GM12878 (cell line): ENCODE data around the gene HASPIN. TPM values are rescaled to one million over a fixed set of nuclear protein-coding genes. Genes with fewer than 3 reads are reported as not detected.

Experiments
- ATF7 ChIP-seq: fragments of 450-650 bp; IDR thresholded peaks from 2 replicates; pipeline ENCODE4 v1.6.1; 2016; ENCODE audit warnings: low read depth, mild to moderate bottlenecking
- BACH1 ChIP-seq: fragments of 450-650 bp; IDR thresholded peaks from 2 replicates; pipeline ENCODE4 v1.6.1; 2017; ENCODE audit warnings: mild to moderate bottlenecking, borderline replicate concordance
- BRCA1 ChIP-seq: IDR thresholded peaks from 2 replicates; pipeline ENCODE4 v1.6.1; 2011; ENCODE audit warnings: low read depth, low read length, improper control_type of control experiment
- CHD1 ChIP-seq: IDR thresholded peaks from 2 replicates; pipeline ENCODE4 v1.6.1; 2012; ENCODE audit warnings: low read depth, low read length, improper control_type of control experiment
- CUX1 ChIP-seq: IDR thresholded peaks from 2 replicates; pipeline ENCODE4 v1.6.1; 2012; ENCODE audit warnings: improper control_type of control experiment, low read depth, low read length; ENCODE audit not compliant: insufficient replicate concordance
- EZH2 ChIP-seq: IDR thresholded peaks from 2 replicates; pipeline ENCODE4 v1.6.1; 2012; ENCODE audit warnings: low read depth, mild to moderate bottlenecking, control low read depth, inconsistent platforms, low read length, borderline replicate concordance; ENCODE audit not compliant: control insufficient read depth
- GATAD2B ChIP-seq: fragments of 450-650 bp; conservative IDR thresholded peaks from 2 replicates; pipeline ENCODE4 v1.6.1; 2017; ENCODE audit warnings: low read depth, mild to moderate bottlenecking, moderate library complexity
- MTA3 ChIP-seq: IDR thresholded peaks from 2 replicates; pipeline ENCODE4 v1.6.1; 2012; ENCODE audit warnings: low read length, inconsistent platforms, borderline replicate concordance
- NFXL1 ChIP-seq: fragments of 450-650 bp; IDR thresholded peaks from 2 replicates; pipeline ENCODE4 v1.6.1; 2017; ENCODE audit warnings: antibody characterized with exemption, mild to moderate bottlenecking, borderline replicate concordance
- RELA ChIP-seq: fragments of 450-650 bp; IDR thresholded peaks from 2 replicates; pipeline ENCODE4 v1.8.0; 2014; ENCODE audit warnings: borderline replicate concordance; ENCODE audit not compliant: partially characterized antibody
- SIN3A ChIP-seq: IDR thresholded peaks from 2 replicates; pipeline ENCODE4 v1.6.1; 2012; ENCODE audit warnings: low read depth, low read length, improper control_type of control experiment
- SRF ChIP-seq, 2 experiments: IDR thresholded peaks; 2 replicates each; pipeline ENCODE4 v1.6.1; 2011; ENCODE audit warnings: low read depth in 2 of 2, low read length in 2 of 2, mild to moderate bottlenecking in 1 of 2, moderate library complexity in 1 of 2
- ZNF217 ChIP-seq: fragments of 450-650 bp; IDR thresholded peaks from 2 replicates; pipeline ENCODE4 v1.6.1; 2017; ENCODE audit warnings: antibody characterized with exemption, mild to moderate bottlenecking
- ZNF24 ChIP-seq: fragments of 450-650 bp; IDR thresholded peaks from 2 replicates; pipeline ENCODE4 v1.6.1; 2017; ENCODE audit warnings: antibody characterized with exemption, mild to moderate bottlenecking
- polyA plus RNA-seq, 11 experiments: library from polyadenylated mRNA; depleted of rRNA in 4 of 11; unstranded in 6 of 11; stranded (reverse) in 5 of 11; fragments of >200 nt; fragmentation: Nextera tagmentation in 4 of 11; fragmentation: Illumina TruSeq in 1 of 11; extraction: Ambion mirVana in 4 of 11; extraction: Trizol in 1 of 11; gene quantifications; 1 replicate in 1 of 11; 2 replicates in 10 of 11; pipeline versions ENCODE4 v1.2.1 to v1.2.3, GENCODE V29; 2011 to 2016; ENCODE audit warnings: inconsistent platforms in 2 of 11, missing spikeins in 2 of 11, low read depth in 1 of 11
- total RNA-seq, 4 experiments: library from RNA; depleted of rRNA in 3 of 4; stranded (reverse); fragments of >200 nt in 3 of 4; fragmentation: Illumina TruSeq in 1 of 4; extraction: Trizol in 1 of 4; gene quantifications; 2 replicates each; pipeline versions ENCODE4 v1.2.1 to v1.2.3, GENCODE V29; 2013 to 2021
- TF ChIP-seq, protein P1 (sequence below): fragments of 450-650 bp; formaldehyde crosslinking; IDR thresholded peaks from 2 replicates; pipeline ENCODE4 v1.4.0; 2020; ENCODE audit warnings: mild to moderate bottlenecking, moderate library complexity
- TF ChIP-seq, protein P2 (sequence below): fragments of 150-350 bp; IDR thresholded peaks from 2 replicates; pipeline ENCODE4 v1.6.1; 2014; ENCODE audit warnings: mild to moderate bottlenecking, low read depth, low read length
- TF ChIP-seq, protein P3 (sequence below): IDR thresholded peaks from 2 replicates; pipeline ENCODE4 v1.6.1; 2011; ENCODE audit warnings: low read depth, low read length, improper control_type of control experiment, borderline replicate concordance
- TF ChIP-seq, protein P4 (sequence below): fragments of 450-650 bp; IDR thresholded peaks from 2 replicates; pipeline ENCODE4 v1.6.1; 2014; ENCODE audit warnings: mild to moderate bottlenecking

The HASPIN gene
- total and polyA plus RNA-seq, 10 of the 15 experiments (the other 5 are each of a cell fraction or from before 2014, with no cell fraction given) = 0.80 to 18.0 (median 10.1) TPM

- TF ChIP-seq, protein P1, sequence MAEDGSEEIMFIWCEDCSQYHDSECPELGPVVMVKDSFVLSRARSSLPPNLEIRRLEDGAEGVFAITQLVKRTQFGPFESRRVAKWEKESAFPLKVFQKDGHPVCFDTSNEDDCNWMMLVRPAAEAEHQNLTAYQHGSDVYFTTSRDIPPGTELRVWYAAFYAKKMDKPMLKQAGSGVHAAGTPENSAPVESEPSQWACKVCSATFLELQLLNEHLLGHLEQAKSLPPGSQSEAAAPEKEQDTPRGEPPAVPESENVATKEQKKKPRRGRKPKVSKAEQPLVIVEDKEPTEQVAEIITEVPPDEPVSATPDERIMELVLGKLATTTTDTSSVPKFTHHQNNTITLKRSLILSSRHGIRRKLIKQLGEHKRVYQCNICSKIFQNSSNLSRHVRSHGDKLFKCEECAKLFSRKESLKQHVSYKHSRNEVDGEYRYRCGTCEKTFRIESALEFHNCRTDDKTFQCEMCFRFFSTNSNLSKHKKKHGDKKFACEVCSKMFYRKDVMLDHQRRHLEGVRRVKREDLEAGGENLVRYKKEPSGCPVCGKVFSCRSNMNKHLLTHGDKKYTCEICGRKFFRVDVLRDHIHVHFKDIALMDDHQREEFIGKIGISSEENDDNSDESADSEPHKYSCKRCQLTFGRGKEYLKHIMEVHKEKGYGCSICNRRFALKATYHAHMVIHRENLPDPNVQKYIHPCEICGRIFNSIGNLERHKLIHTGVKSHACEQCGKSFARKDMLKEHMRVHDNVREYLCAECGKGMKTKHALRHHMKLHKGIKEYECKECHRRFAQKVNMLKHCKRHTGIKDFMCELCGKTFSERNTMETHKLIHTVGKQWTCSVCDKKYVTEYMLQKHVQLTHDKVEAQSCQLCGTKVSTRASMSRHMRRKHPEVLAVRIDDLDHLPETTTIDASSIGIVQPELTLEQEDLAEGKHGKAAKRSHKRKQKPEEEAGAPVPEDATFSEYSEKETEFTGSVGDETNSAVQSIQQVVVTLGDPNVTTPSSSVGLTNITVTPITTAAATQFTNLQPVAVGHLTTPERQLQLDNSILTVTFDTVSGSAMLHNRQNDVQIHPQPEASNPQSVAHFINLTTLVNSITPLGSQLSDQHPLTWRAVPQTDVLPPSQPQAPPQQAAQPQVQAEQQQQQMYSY (CRISPR knock-in tag) = no peak
- TF ChIP-seq SIN3A (no peak), CHD1 (no peak), ZNF24 (no peak), GATAD2B (peak; percentile 51), RELA (no peak), BRCA1 (no peak), SRF (IDR thresholded peaks at IDR 0.05; ENCODE audit: low read depth in 2 of 2, low read length in 2 of 2) (no peak), NFXL1 (peak; percentile 87), ATF7 (no peak), BACH1 (no peak), ZNF217 (peak; percentile 58), EZH2 (no peak), CUX1 (no peak), MTA3 (no peak)
- TF ChIP-seq, protein P2, sequence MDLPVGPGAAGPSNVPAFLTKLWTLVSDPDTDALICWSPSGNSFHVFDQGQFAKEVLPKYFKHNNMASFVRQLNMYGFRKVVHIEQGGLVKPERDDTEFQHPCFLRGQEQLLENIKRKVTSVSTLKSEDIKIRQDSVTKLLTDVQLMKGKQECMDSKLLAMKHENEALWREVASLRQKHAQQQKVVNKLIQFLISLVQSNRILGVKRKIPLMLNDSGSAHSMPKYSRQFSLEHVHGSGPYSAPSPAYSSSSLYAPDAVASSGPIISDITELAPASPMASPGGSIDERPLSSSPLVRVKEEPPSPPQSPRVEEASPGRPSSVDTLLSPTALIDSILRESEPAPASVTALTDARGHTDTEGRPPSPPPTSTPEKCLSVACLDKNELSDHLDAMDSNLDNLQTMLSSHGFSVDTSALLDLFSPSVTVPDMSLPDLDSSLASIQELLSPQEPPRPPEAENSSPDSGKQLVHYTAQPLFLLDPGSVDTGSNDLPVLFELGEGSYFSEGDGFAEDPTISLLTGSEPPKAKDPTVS = no peak
- TF ChIP-seq, protein P3, sequence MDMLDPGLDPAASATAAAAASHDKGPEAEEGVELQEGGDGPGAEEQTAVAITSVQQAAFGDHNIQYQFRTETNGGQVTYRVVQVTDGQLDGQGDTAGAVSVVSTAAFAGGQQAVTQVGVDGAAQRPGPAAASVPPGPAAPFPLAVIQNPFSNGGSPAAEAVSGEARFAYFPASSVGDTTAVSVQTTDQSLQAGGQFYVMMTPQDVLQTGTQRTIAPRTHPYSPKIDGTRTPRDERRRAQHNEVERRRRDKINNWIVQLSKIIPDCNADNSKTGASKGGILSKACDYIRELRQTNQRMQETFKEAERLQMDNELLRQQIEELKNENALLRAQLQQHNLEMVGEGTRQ = no peak
- TF ChIP-seq, protein P4, sequence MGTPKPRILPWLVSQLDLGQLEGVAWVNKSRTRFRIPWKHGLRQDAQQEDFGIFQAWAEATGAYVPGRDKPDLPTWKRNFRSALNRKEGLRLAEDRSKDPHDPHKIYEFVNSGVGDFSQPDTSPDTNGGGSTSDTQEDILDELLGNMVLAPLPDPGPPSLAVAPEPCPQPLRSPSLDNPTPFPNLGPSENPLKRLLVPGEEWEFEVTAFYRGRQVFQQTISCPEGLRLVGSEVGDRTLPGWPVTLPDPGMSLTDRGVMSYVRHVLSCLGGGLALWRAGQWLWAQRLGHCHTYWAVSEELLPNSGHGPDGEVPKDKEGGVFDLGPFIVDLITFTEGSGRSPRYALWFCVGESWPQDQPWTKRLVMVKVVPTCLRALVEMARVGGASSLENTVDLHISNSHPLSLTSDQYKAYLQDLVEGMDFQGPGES = no peak
Observed at GRCh38 chr17:3695723-3696411, 27.8 kb upstream of the HASPIN start, which contains the start of gene P2RX5 (continued).
